HEK293T (cell line): ENCODE data around the gene LILRB4.

ENCODE experiments used
- CTCF ChIA-PET: fragments of 350-600 bp; formaldehyde crosslinking; extraction: SDS; loops from one replicate; lab custom pipeline; 2021; ENCODE audit warnings: antibody characterized with exemption, inconsistent platforms; lab: Yijun Ruan, JAX
- POLR2A ChIA-PET: fragments of 350-600 bp; formaldehyde crosslinking; extraction: SDS; loops from one replicate; lab custom pipeline; 2020; ENCODE audit warnings: antibody characterized with exemption, inconsistent platforms; lab: Yijun Ruan, JAX
- DNase-seq: peaks from one replicate; pipeline ENCODE4 v3.0.0; 2012; ENCODE audit warnings: mixed read lengths; ENCODE audit errors: extremely low spot score
- ARNT ChIP-seq: fragments of 450-650 bp; IDR thresholded peaks from 2 replicates; pipeline ENCODE4 v1.6.1; 2017; ENCODE audit warnings: mild to moderate bottlenecking
- BHLHE40 ChIP-seq: fragments of 450-650 bp; IDR thresholded peaks from 2 replicates; pipeline ENCODE4 v1.6.1; 2016; ENCODE audit warnings: mild to moderate bottlenecking, moderate library complexity, borderline replicate concordance
- CTBP1 ChIP-seq: fragments of 450-650 bp; IDR thresholded peaks from 2 replicates; pipeline ENCODE4 v1.6.1; 2016; ENCODE audit warnings: borderline replicate concordance
- ELF4 ChIP-seq: fragments of 450-650 bp; IDR thresholded peaks from 2 replicates; pipeline ENCODE4 v1.6.1; 2017; ENCODE audit warnings: antibody characterized with exemption
- FOXA1 ChIP-seq: fragments of 450-650 bp; IDR thresholded peaks from 2 replicates; pipeline ENCODE4 v1.6.1; 2016; ENCODE audit warnings: mild to moderate bottlenecking
- FOXK2 ChIP-seq: fragments of 450-650 bp; IDR thresholded peaks from 2 replicates; pipeline ENCODE4 v1.6.1; 2016; ENCODE audit warnings: mild to moderate bottlenecking
- FOXM1 ChIP-seq: fragments of 450-650 bp; IDR thresholded peaks from 2 replicates; pipeline ENCODE4 v1.6.1; 2017; ENCODE audit warnings: mild to moderate bottlenecking, borderline replicate concordance
- HDGF ChIP-seq: fragments of 450-650 bp; IDR thresholded peaks from 2 replicates; pipeline ENCODE4 v1.6.1; 2017; ENCODE audit warnings: antibody characterized with exemption, borderline replicate concordance
- L3MBTL2 ChIP-seq: fragments of 450-650 bp; conservative IDR thresholded peaks from 2 replicates; pipeline ENCODE4 v1.6.1; 2016; ENCODE audit warnings: mild to moderate bottlenecking
- LEF1 ChIP-seq: fragments of 450-650 bp; IDR thresholded peaks from 2 replicates; pipeline ENCODE4 v1.6.1; 2017; ENCODE audit warnings: mild to moderate bottlenecking, borderline replicate concordance
- NFRKB ChIP-seq: fragments of 450-650 bp; IDR thresholded peaks from 2 replicates; pipeline ENCODE4 v1.6.1; 2016; ENCODE audit warnings: mild to moderate bottlenecking, moderate library complexity
- SP1 ChIP-seq: fragments of 450-650 bp; IDR thresholded peaks from 2 replicates; pipeline ENCODE4 v1.6.1; 2017
- SUZ12 ChIP-seq: fragments of 450-650 bp; IDR thresholded peaks from 2 replicates; pipeline ENCODE4 v1.6.1; 2016; ENCODE audit warnings: mild to moderate bottlenecking
- TARDBP ChIP-seq: fragments of 450-650 bp; IDR thresholded peaks from 2 replicates; pipeline ENCODE4 v1.6.1; 2016
- ZNF384 ChIP-seq: fragments of 450-650 bp; IDR thresholded peaks from 2 replicates; pipeline ENCODE4 v1.6.1; 2016
- TF ChIP-seq, protein P1 (sequence below): fragments of 450-650 bp; IDR thresholded peaks from 2 replicates; pipeline ENCODE4 v1.6.1; 2016

LILRB4 gene

GRCh38 chr19:54662730-54663129, at the start of gene LILRB4:
LILRB4 (plus strand) TSS chr19:54662985; CDS start chr19:54663034, 49 bp downstream.
- TF ChIP-seq ELF4: no peak
- no peak for TF ChIP-seq SUZ12
- TF ChIP-seq L3MBTL2: no peak
- no peak for TF ChIP-seq HDGF
- no peak for TF ChIP-seq TARDBP
- TF ChIP-seq FOXA1: no peak
- TF ChIP-seq ZNF384: no peak
- TF ChIP-seq SP1: no peak
- TF ChIP-seq, protein P1, sequence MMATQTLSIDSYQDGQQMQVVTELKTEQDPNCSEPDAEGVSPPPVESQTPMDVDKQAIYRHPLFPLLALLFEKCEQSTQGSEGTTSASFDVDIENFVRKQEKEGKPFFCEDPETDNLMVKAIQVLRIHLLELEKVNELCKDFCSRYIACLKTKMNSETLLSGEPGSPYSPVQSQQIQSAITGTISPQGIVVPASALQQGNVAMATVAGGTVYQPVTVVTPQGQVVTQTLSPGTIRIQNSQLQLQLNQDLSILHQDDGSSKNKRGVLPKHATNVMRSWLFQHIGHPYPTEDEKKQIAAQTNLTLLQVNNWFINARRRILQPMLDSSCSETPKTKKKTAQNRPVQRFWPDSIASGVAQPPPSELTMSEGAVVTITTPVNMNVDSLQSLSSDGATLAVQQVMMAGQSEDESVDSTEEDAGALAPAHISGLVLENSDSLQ: no peak
- TF ChIP-seq BHLHE40: no peak
- no peak for TF ChIP-seq FOXK2
- no peak for TF ChIP-seq CTBP1
- CTCF ChIA-PET: no interaction called here
- POLR2A ChIA-PET: no interaction called here
- DNase-seq: no peak

DNA sequence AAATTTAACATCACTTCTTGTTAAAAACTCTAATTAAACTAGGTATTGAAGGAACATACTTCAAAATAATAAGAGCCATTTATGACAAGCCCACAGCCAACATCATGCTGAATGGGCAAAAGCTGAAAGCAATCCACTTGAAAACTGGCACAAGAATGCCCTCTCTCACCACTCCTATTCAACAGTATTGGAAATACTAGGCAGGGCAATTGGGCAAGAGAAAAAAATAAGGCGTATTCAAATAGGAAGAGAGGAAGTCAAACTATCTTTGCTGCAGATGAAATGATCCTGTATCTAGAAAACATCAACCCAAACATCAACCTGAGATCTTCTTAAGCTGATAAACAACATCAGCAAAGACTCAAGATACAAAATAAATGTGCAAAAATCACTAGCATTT, 48.1 kb upstream of the LILRB4 start:
- TF ChIP-seq CTBP1 (no peak), NFRKB (no peak), ZNF384 (no peak), FOXA1 (no peak), ARNT (no peak), TARDBP (no peak), HDGF (no peak), SP1 (no peak), BHLHE40 (no peak), L3MBTL2 (no peak), SUZ12 (no peak), FOXM1 (no peak)
- TF ChIP-seq, protein P1: no peak
- ChIA-PET CTCF (no interaction called here), POLR2A (no interaction called here)
- no peak for DNase-seq

- CTCF ChIA-PET: no interaction called here
- no peak for DNase-seq
- TF ChIP-seq BHLHE40 (no peak), TARDBP (no peak), HDGF (no peak), ARNT (no peak), NFRKB (no peak), SUZ12 (no peak), LEF1 (no peak), ZNF384 (no peak), SP1 (no peak), CTBP1 (no peak), FOXA1 (no peak), FOXK2 (no peak), L3MBTL2 (no peak), FOXM1 (no peak), ELF4 (no peak)
- TF ChIP-seq, protein P1: no peak
- POLR2A ChIA-PET: no interaction called here
These were observed 46.7 kb upstream of the LILRB4 start for GRCh38 chr19:54616057-54616456.

GRCh38 chr19:54616821-54617560, 45.8 kb upstream of the LILRB4 start:
- no peak for TF ChIP-seq BHLHE40
- no peak for TF ChIP-seq HDGF
- TF ChIP-seq SUZ12: no peak
- TF ChIP-seq NFRKB: no peak
- TF ChIP-seq FOXK2: no peak
- no peak for TF ChIP-seq FOXM1
- no peak for TF ChIP-seq LEF1
- TF ChIP-seq, protein P1: no peak
- ChIA-PET POLR2A (no interaction called here), CTCF (no interaction called here)
- no peak for DNase-seq

DNA sequence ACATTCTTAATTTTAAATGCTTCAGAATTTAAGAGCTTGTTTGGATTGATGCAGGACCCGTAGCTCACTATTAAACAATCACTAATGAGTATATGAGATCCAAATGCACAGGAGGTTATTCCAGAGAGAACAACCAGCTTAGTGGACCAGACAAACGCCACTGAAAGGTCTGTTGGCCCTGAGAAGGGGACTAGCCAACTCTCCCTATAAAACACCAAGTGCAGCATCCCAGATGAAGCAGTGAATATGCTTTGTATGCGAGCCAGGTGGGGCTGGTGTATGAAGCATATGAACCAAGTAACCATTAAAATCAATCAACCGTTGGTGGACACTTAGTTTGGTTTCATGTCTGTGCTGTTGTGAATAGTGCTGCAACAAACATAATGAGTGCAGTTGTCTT, 42.3 kb upstream of the LILRB4 start:
- POLR2A ChIA-PET: no interaction called here
- CTCF ChIA-PET: no interaction called here
- no peak for DNase-seq
- TF ChIP-seq L3MBTL2 (no peak), SUZ12 (no peak), CTBP1 (no peak), ZNF384 (no peak), HDGF (no peak)
